Liver (tissue), 9 donors: Measurements from ENCODE around the gene GPR62. TPM values are rescaled to one million over a fixed set of nuclear protein-coding genes. Genes with fewer than 3 reads are reported as not detected.

Experiments used
- DNase-seq: peaks from one replicate; pipeline ENCODE4 v3.0.0-alpha.2; 2017; ENCODE audit warnings: low spot score
- H3K27ac ChIP-seq, 2 donors: one replicate each; pipeline ENCODE4 v1.7.0; 2013; ENCODE audit warnings: inconsistent platforms in 2 of 2, low read length in 2 of 2, control low read depth in 1 of 2, low read depth in 1 of 2, mild to moderate bottlenecking in 1 of 2
- H3K27me3 ChIP-seq, 4 donors: one replicate each; pipeline versions ENCODE4 v1.6.1 to v1.7.0; 2013; ENCODE audit warnings: low read length in 3 of 4, inconsistent platforms in 1 of 4, mild to moderate bottlenecking in 1 of 4, moderate library complexity in 1 of 4; ENCODE audit not compliant: control insufficient read depth in 4 of 4, insufficient read depth in 4 of 4
- H3K36me3 ChIP-seq, 4 donors: one replicate each; pipeline versions ENCODE4 v1.6.1 to v1.7.0; 2013; ENCODE audit warnings: low read length in 3 of 4, mild to moderate bottlenecking in 3 of 4, low read depth in 1 of 4, moderate library complexity in 1 of 4; ENCODE audit not compliant: control insufficient read depth in 4 of 4, insufficient read depth in 3 of 4
- H3K4me1 ChIP-seq, 4 donors: one replicate each; pipeline versions ENCODE4 v1.6.1 to v1.7.0; 2013; ENCODE audit warnings: low read length in 3 of 4, mild to moderate bottlenecking in 3 of 4, moderate library complexity in 1 of 4; ENCODE audit not compliant: control insufficient read depth in 4 of 4, insufficient read depth in 4 of 4
- H3K4me3 ChIP-seq, 3 donors: one replicate each; pipeline versions ENCODE4 v1.6.1 to v1.7.0; 2013; ENCODE audit warnings: low read length in 3 of 3, control low read depth in 1 of 3, low read depth in 1 of 3, mild to moderate bottlenecking in 1 of 3
- H3K9ac ChIP-seq, 2 donors: one replicate each; pipeline ENCODE4 v1.7.0; 2013; ENCODE audit warnings: low read length in 2 of 2, mild to moderate bottlenecking in 2 of 2, moderate library complexity in 2 of 2, control low read depth in 1 of 2, low read depth in 1 of 2
- H3K9me3 ChIP-seq, 4 donors: one replicate each; pipeline versions ENCODE4 v1.6.1 to v1.7.0; 2013; ENCODE audit warnings: low read length in 3 of 4; ENCODE audit not compliant: control insufficient read depth in 4 of 4
- ATF3 ChIP-seq: IDR thresholded peaks from 2 replicates; pipeline ENCODE4 v1.6.1; 2016; ENCODE audit warnings: antibody characterized with exemption
- CTCF ChIP-seq: fragments of 150-350 bp; IDR thresholded peaks from 2 replicates; pipeline ENCODE4 v1.5.1; 2017; ENCODE audit warnings: improper control_type of control experiment, low read depth, low read length; ENCODE audit not compliant: missing input control
- EGR1 ChIP-seq, 2 donors: IDR thresholded peaks; 2 replicates each; pipeline ENCODE4 v1.6.1; 2016 to 2018; ENCODE audit warnings: antibody characterized with exemption in 2 of 2, low read depth in 2 of 2
- FOXA1 ChIP-seq: IDR thresholded peaks from 2 replicates; pipeline ENCODE4 v1.6.1; 2016; ENCODE audit warnings: antibody characterized with exemption
- FOXA2 ChIP-seq: IDR thresholded peaks from 2 replicates; pipeline ENCODE4 v1.6.1; 2016; ENCODE audit warnings: antibody characterized with exemption
- GABPA ChIP-seq, 2 donors: IDR thresholded peaks in 1 of 2; conservative IDR thresholded peaks in 1 of 2; 2 replicates each; pipeline ENCODE4 v1.6.1; 2016; ENCODE audit warnings: antibody characterized with exemption in 2 of 2, mild to moderate bottlenecking in 1 of 2, moderate library complexity in 1 of 2
- HNF4A ChIP-seq, 2 donors: conservative IDR thresholded peaks; 2 replicates each; pipeline ENCODE4 v1.6.1; 2016; ENCODE audit warnings: antibody characterized with exemption in 2 of 2, mild to moderate bottlenecking in 2 of 2
- HNF4G ChIP-seq: IDR thresholded peaks from 2 replicates; pipeline ENCODE4 v1.6.1; 2016; ENCODE audit warnings: antibody characterized with exemption
- JUND ChIP-seq, 2 donors: IDR thresholded peaks; 2 replicates each; pipeline ENCODE4 v1.6.1; 2016; ENCODE audit warnings: antibody characterized with exemption in 2 of 2
- MAX ChIP-seq: IDR thresholded peaks from 2 replicates; pipeline ENCODE4 v1.6.1; 2016; ENCODE audit warnings: antibody characterized with exemption
- NR2F2 ChIP-seq: IDR thresholded peaks from 2 replicates; pipeline ENCODE4 v1.6.1; 2016; ENCODE audit warnings: antibody characterized with exemption
- RAD21 ChIP-seq, 2 donors: IDR thresholded peaks; 2 replicates each; pipeline ENCODE4 v1.6.1; 2016; ENCODE audit warnings: antibody characterized with exemption in 2 of 2, mild to moderate bottlenecking in 2 of 2
- REST ChIP-seq: IDR thresholded peaks from 2 replicates; pipeline ENCODE4 v1.6.1; 2016; ENCODE audit warnings: antibody characterized with exemption, mild to moderate bottlenecking
- RXRA ChIP-seq, 2 donors: IDR thresholded peaks; 2 replicates each; pipeline ENCODE4 v1.6.1; 2017 to 2018; ENCODE audit warnings: antibody characterized with exemption in 2 of 2, mild to moderate bottlenecking in 1 of 2
- SP1 ChIP-seq: IDR thresholded peaks from 2 replicates; pipeline ENCODE4 v1.6.1; 2018; ENCODE audit warnings: antibody characterized with exemption, mild to moderate bottlenecking
- TAF1 ChIP-seq: conservative IDR thresholded peaks from 2 replicates; pipeline ENCODE4 v1.6.1; 2016; ENCODE audit warnings: antibody characterized with exemption, mild to moderate bottlenecking
- YY1 ChIP-seq: IDR thresholded peaks from 2 replicates; pipeline ENCODE4 v1.6.1; 2016; ENCODE audit warnings: antibody characterized with exemption, mild to moderate bottlenecking
- ZBTB33 ChIP-seq: IDR thresholded peaks from 2 replicates; pipeline ENCODE4 v1.6.1; 2016; ENCODE audit warnings: antibody characterized with exemption
- WGBS: extraction: QIAGEN DNeasy Blood & Tissue Kit; methylation state at CpG from one replicate; pipeline ENCODE4 v1.1.7; 2013; 5-methylcytosine and 5-hydroxymethylcytosine counted together
- polyA plus RNA-seq, 2 donors: library from polyadenylated mRNA; stranded (reverse) in 1 of 2; unstranded in 1 of 2; fragments of 200-250 nt in 1 of 2; fragments of >200 nt in 1 of 2; fragmentation: Nextera tagmentation in 1 of 2; extraction: Ambion mirVana in 1 of 2; gene quantifications; one replicate each; pipeline versions ENCODE4 v1.2.1 to v1.2.3, GENCODE V29; 2013 to 2015
- total RNA-seq, 2 donors: library from RNA; depleted of rRNA; stranded (reverse); fragments of >200 nt; gene quantifications; one replicate each; pipeline ENCODE4 v1.2.3, GENCODE V29; 2014
- donor health status: healthy.
- donor health status: healthy.
- donor health status: healthy.
- donor health status: healthy.
- donor health status: healthy.

The GPR62 gene
- total and polyA plus RNA-seq, 4 donors = 0.07 to 0.08 TPM; not detected in 2

GRCh38 chr3:51947215-51947900 lies 7.8 kb upstream of the GPR62 start:
- H3K9ac ChIP-seq = no peak overlapping the region
- 86% methylated on average over 13 of the region's 13 CpGs for WGBS
- H3K4me3 ChIP-seq = no peak overlapping the region
- DNase-seq = no peak
- no peaks in the 10 kb centered on the region for H3K9me3 ChIP-seq
- no peaks in the 10 kb centered on the region for H3K27me3 ChIP-seq
- no peak overlapping the region for H3K27ac ChIP-seq
- H3K4me1 ChIP-seq = peaks cover 5 to 11% (median 8%) of the 10 kb centered on the region in 4 donors
- H3K36me3 ChIP-seq = peaks cover 0 to 30% (median 18%) of the 10 kb centered on the region in 4 donors
- no peak for TF ChIP-seq ATF3
- no peak for TF ChIP-seq EGR1 (IDR thresholded peaks at IDR 0.05; ENCODE audit: low read depth in 2 of 2)
- no peak for TF ChIP-seq SP1
- TF ChIP-seq ZBTB33 = no peak
- no peak for TF ChIP-seq FOXA1
- TF ChIP-seq GABPA (IDR thresholded peaks at IDR 0.05 in 1 of 2, conservative IDR thresholded peaks at IDR 0.05 in 1 of 2) = no peak
- TF ChIP-seq HNF4G = no peak
- no peak for TF ChIP-seq REST
- no peak for TF ChIP-seq NR2F2
- TF ChIP-seq TAF1 = no peak
- TF ChIP-seq CTCF = no peak
- TF ChIP-seq YY1 = no peak
- TF ChIP-seq JUND (IDR thresholded peaks at IDR 0.05) = no peak
- no peak for TF ChIP-seq HNF4A (conservative IDR thresholded peaks at IDR 0.05)

GRCh38 chr3:51948016-51948580 lies 7.1 kb upstream of the GPR62 start:
- no peak overlapping the region for H3K9ac ChIP-seq
- H3K9me3 ChIP-seq = no peaks in the 10 kb centered on the region
- no peak for DNase-seq
- no peak overlapping the region for H3K4me3 ChIP-seq
- no peak overlapping the region for H3K27ac ChIP-seq
- H3K4me1 ChIP-seq = peaks cover 3 to 4% (median 4%) of the 10 kb centered on the region in 4 donors
- no peaks in the 10 kb centered on the region for H3K27me3 ChIP-seq
- peaks cover 0 to 30% (median 18%) of the 10 kb centered on the region in 4 donors for H3K36me3 ChIP-seq
- 95% methylated on average over 10 of the region's 10 CpGs for WGBS
- TF ChIP-seq CTCF = no peak
- no peak for TF ChIP-seq RXRA (IDR thresholded peaks at IDR 0.05)
- no peak for TF ChIP-seq HNF4A (conservative IDR thresholded peaks at IDR 0.05)
- TF ChIP-seq ZBTB33 = no peak
- no peak for TF ChIP-seq FOXA2
- no peak for TF ChIP-seq YY1
- no peak for TF ChIP-seq HNF4G
- no peak for TF ChIP-seq JUND (IDR thresholded peaks at IDR 0.05)
- TF ChIP-seq SP1 = no peak
- TF ChIP-seq MAX = no peak
- no peak for TF ChIP-seq TAF1
- TF ChIP-seq RAD21 (IDR thresholded peaks at IDR 0.05) = no peak
- no peak for TF ChIP-seq NR2F2
